Dermis blood vessel endothelial cell (primary cell): ENCODE results near the gene ARHGAP21. TPM values are rescaled to one million over a fixed set of nuclear protein-coding genes. Genes with fewer than 3 reads are reported as not detected.
"Not testable (repeated sequence)": the region's sequence is repeated elsewhere in the genome, so short reads cannot be mapped to it uniquely, and the experiment has no call there.

Experiments
- DNase-seq: peaks from one replicate; pipeline ENCODE4 v3.0.0; 2010
- total RNA-seq: library from RNA; depleted of rRNA; stranded (reverse); fragments of >200 nt; gene quantifications from 2 replicates; pipeline ENCODE4 v1.2.3, GENCODE V29; 2014

The ARHGAP21 gene
- total RNA-seq, 1 donor from 2014 or later, result 92.2 TPM

DNA sequence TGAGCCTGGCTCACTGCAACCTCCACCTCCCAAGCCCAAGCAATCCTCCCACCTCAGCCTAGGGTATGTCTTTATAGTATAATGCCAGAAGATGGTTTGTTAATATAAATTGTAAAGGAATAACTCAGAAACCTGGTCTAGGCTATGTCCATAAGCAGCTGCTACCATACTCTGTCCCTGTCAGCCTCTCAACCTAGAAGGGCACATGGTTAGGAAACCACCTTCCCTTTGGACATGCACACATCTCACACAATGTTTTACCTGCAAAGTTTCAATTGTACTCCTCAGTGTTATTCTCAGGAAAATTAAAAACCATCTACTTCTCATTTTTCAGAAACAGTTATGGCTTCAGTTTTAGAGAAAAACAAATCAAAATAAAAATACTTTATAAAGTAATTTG lies 40.1 kb downstream of the ARHGAP21 start:
- DNase-seq, result no peak

DNA sequence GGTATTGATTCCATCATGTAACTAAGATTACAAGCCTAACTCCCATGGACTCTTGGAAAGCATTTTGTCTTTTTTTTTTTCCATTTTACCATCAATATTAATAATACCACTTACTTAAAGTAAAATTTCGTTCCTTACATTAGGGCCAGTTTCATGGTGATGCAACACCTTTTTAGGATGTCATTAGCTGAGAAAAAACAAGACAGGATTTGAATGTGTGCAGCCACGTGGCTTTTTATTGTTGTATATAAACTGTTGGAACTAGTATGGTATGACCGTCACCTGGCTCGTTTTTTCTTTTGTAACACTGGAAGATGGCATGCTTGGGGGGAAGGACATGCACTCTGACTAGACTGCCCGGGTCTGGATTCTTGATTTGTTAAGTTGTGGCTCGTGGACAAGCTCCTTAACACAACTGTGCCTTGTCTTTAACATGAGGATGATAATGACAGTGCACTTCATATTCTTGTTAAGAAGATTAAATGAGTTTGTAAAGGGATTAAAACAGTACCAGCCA lies 42.1 kb downstream of the ARHGAP21 start:
- DNase-seq, result no peak

DNA sequence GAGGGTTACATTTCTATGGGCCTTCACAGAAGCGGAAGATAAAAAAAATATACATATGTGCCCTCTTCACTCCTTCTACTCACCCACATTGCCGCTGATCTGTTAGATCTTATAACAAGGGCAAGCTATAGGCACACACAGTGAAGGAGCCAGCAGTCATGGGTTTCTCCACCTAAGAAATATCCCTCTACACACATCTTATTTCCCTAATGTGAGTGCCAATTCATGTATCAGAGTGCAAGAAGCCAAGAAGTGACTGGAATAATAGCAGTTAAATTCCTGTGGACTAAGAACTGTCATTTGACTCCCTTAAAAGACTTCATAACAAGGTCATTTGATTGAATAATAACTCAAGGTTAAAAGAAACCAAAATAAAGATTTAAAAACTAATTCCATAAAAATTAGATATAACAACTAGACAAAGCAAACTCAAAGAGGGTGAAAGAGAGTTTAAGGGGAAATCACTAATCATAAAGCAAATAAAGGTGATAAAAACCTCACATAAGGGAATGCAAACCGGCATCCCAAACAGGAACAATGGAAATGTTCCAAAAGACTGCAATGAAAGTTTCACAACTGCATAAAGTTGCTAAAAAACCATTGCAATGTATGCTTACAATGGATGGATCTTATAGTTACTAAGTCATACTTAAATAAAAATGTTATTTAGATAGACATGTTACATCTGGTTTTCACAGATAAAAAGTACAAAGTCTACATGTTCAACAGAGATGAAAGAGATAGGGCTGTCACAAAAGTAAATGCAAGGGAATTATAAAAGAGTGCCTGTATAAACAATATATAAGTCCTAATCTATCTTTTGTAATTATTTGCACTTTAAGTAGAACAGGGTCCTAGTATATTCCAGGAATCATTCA lies 42.8 kb downstream of the ARHGAP21 start:
- peak; percentile 5 for DNase-seq

DNA sequence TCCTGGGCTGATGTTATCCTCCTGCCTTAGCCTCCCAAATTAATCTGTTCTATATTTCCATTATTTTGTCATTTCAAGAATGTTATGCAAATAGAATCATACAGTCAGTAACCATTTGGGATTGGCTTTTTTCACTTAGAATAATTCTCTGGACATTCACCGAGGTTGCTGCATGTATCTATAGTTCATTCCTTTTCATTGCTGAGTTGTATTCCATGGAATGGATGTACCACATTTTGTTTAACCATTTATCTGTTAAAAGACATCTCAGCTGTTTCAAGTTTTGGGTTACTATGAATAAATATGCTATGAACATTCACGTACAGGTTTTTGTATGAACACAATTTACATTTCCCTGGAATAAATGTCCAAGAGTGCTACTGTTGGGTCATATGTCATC lies 44.9 kb downstream of the ARHGAP21 start:
- no peak for DNase-seq

DNA sequence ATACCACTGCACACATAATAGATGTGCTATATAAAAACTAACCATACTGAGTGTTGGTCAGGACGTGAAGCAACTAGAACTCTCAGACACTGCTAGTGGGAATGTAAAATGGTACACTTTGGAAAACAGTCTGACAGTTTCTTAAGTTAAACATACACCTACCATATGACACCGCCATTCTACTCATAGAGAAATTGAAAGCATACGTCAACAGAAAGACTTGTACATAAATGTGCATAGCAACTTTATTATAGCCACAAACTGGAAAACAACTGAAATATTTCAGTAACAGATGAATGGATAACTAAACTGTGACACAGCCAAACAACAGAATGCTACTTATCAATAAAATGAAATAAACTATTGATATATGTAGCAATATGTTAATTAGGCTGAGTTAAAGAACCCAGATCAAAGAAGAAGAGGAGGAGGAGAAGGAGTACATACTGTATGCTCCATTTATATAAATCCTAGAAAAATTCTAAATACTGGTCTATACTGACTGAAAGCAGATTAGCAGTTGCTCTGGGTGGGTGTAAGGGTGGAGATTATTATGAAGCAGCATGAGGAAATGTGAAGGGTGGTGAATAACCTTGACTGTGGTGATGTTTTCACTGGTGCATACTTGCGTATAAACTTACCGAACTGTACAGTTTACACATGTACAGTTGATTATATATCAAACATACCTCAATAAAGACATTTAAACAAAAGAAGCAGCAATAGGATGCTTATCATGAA lies 48.6 kb downstream of the ARHGAP21 start:
- DNase-seq, result no peak

DNA sequence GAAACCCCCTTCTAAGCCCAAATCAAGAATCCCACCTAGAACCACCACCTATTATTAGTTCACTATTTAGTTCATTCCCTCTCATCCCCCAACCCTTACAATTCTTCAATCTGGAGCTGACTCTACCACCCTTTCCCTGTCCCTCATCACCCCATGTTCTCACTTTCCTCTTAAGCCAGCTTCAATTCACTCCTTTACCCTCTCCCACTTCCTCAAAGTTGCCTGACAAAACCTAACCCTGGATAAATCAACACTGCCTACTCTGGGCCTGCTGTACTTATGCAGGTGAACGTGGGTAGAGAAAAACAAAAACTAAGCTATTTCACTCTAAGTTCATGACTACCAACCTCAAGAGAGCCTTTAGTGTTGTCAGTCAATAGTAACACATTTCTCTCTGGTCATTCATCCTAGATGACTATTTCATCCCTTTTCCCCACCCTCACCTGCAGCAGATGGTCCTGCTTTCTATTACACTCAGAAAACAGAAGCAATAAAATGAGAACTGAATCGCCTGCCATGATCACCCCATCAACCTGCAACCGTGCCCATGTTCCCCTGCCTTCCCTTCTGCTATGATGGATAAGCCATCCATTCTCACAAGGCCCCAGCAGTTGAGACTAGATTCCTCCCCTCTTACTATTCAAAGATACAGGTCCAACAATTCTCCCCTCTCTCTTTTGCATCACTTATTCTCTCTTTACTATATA lies 52.6 kb downstream of the ARHGAP21 start:
- no peak for DNase-seq

DNA sequence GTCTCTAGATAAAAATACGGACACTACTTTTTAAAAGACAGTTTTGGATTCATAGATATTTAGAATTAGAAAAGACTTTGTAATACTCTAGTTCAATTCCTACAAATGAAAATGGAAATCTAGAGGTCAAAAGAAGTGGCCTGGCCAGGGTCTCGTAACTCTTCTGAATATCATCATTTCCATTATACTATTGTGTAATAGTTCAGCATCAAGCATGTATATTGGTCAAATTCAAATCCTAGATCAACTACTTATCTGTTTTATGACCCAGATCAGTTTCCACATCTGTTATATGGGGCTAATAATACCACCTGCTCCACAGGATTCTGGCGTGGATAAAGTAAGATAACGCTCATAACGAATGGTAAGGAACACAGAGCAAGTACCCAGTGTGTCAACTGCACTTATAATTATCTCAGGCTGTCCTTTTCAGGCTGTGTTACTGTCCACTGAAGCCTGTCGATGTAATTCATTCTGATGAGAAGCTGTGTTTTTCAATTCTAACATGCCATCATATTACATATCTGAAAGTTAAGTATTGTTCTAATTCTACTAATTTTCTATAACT lies 54.3 kb downstream of the ARHGAP21 start:
- DNase-seq, result no peak

DNA sequence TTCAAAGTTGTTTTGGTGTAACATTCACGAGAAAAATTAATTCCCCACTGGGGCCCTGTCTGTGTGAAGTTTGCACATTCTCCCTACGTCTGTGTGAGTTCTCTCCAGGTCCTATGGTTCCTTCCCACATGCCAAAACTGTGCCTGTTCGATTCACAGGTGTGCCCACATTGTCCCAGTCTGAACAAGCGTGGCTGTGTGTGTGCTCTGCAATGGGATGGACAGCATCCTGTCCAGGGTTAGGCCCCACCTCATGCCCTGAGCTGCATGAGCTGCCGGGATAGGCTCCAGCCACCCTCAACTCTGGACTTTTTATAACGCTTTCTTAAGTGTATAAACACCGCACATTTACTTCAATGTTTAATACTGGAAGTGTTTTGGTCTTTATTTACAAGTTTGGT lies 55.4 kb downstream of the ARHGAP21 start:
- no peak for DNase-seq

DNA sequence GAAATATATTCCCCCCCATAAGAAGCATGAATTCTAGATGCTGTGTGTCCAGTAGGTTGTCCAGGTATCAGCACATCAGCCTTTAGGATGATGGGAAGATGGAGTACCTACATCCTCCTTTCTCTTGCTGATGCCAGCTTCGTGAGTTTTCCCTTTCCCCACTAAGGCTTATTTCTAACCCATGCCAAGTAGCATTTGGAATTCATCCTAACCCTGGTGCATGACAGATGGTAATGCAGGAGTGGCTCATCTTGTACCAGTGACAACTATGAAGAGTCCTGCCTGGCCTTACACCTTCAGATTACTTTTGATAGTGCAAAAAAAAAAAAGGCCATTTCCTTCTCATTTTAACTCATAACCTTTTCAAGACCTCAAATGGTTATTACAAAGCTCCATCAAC lies 58.7 kb downstream of the ARHGAP21 start:
- no peak for DNase-seq

DNA sequence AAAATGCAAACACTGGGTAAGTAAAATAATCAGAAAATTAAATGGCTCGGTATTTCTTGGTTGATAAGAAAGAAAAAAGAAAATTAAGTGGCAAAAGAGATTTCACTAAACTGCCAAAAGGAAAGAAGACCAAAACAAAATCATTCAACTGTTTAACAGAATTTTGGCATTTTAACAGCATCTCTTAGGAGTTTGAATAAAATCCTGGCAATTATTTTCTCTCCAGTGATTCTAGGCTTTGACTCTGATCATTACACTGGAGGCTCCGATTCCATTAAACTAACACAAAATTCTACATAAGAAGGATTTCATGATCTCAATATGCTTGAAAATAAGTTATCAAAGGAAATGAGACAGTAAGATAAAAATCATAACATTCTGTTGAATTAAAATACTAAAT lies 62.3 kb downstream of the ARHGAP21 start:
- no peak for DNase-seq

DNA sequence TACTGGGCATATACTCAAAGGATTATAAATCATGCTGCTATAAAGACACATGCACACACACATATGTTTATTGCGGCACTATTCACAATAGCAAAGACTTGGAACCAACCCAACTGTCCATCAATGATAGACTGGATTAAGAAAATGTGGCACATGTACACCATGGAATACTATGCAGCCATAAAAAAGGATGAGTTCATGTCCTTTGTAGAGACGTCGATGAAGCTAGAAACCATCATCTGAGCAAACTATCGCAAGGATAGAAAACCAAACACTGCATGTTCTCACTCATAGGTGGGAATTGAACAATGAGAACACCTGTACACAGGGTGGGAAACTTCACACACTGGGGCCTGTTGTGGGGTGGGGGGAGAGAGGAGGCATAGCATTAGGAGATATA lies 65.4 kb downstream of the ARHGAP21 start:
- not testable (repeated sequence) for DNase-seq

DNA sequence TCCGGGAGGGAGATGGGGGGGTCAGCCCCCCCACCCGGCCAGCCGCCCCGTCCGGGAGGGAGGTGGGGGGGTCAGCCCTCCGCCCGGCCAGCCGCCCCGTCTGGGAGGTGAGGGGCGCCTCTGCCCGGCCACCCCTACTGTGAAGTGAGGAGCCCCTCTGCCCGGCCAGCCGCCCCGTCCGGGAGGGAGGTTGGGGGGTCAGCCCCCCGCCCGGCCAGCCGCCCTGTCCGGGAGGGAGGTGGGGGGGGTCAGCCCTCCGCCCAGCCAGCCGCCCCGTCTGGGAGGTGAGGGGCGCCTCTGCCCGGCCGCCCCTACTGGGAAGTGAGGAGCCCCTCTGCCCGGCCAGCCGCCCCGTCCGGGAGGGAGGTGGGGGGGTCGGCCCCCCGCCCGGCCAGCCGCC lies 67.4 kb downstream of the ARHGAP21 start:
- DNase-seq, result not testable (repeated sequence)

DNA sequence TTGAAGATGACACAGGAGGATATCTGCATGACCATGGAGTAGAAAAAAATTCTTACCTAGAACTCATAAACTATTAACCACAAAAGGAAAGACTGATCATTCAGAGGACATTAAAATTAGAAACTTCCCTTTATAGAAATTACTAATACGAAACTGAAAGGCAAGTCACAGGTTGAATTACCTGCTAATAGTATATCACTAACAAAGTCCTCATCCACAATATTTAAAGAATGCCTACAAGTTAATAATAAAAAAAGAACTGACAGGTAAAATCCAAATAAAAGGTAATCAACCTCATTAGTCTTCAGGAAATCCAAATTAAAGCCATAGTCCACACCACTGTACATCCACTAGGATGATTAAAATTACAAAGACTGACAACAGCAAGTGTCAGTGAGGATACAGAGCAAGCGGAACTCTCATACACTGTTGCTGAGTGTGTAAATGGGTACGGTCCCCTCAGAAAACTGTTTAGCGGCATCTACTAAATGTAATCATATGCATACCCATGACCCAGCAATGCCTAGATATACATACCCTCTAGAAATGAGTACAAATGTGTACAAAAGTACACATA lies 71.2 kb downstream of the ARHGAP21 start:
- DNase-seq, result no peak

DNA sequence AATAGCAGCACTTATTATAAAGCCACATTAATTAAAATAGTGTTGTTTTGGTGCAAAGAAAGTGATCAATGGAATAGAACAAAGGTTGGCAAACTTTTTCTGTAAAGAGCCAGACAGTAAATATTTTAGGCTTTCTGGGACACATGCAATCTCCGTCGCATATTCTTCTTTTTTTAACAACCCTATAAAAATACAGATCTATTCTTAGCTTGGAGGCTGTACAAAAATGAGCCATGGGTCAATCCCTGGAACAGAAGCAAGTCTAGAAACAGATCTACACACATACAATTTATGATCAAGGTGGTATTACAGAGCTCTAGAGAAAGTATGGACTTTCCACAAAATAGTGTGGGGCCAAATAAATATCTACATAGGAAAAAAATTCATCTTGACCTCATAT lies 71.8 kb downstream of the ARHGAP21 start:
- DNase-seq, result no peak

DNA sequence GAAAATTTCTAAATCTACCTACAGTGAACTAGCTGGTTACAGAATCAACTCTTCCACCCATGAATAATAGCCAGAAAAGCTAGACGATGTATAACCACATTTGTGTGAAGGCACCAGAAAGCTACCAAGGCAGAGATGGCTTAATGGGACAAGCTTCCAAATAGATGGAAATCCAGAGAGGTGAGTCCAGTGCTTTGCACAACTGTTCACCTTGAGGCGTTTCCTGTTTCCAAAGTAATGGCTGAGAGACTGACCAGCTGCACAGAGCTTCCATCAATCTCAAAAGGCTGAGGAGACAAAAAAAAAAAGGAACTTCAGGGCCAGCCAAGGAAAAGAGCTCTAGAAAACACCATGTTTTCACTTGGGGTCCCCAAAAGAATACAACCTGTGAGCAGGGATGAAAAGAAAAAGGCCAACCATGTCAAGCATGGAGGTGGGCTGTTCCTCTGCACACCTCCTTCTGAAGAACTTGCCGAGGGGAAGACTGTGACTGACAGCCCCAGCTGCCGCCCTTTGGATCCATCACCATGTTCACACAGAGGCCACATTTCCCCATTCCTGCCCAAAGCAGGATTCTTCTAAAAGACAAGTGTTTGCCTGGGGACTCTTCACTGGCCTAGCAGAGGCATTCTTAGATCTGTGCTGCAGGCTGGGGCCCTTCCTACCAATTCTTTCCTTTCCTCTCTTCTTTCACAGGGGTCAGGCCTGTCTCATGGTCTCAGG lies 72.9 kb downstream of the ARHGAP21 start:
- DNase-seq, result no peak

DNA sequence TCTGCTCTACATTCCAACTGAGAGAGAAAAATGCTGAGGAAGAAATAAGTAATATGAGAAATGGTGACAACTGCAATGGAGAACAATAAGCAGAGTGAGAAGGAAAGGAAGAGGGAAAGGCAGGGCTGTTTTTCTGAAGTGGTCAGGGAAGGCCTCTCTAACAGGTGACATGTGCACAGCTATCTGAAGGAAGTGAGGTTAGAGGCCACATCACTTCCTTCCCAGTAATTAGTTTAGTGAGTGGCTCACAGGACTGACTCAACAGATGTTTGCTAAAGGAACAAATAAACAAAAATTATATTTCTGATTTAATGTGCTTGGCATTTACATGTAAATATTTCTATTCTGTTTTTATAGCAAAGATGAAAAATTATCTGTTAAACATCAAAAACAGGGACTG lies 77.9 kb downstream of the ARHGAP21 start:
- peak; percentile 83 for DNase-seq

DNA sequence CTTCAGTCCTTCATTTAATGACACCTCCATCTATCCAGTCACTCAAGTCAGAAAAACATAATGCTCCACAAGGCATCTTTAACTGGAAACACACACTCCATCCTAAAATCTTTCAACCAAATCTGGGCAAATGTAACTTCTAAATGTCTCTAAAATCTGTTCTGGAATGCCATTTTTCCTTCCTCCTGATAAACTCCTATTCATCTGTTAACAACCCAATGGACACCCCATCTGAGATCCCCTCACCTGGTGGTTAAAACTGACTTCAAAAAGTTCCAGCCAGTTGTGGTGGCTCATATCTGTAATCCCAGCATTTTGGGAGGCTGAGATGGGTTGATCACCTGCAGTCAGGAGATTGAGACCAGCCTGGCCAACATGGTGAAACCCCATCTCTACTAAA lies 78.7 kb downstream of the ARHGAP21 start:
- DNase-seq, result no peak

DNA sequence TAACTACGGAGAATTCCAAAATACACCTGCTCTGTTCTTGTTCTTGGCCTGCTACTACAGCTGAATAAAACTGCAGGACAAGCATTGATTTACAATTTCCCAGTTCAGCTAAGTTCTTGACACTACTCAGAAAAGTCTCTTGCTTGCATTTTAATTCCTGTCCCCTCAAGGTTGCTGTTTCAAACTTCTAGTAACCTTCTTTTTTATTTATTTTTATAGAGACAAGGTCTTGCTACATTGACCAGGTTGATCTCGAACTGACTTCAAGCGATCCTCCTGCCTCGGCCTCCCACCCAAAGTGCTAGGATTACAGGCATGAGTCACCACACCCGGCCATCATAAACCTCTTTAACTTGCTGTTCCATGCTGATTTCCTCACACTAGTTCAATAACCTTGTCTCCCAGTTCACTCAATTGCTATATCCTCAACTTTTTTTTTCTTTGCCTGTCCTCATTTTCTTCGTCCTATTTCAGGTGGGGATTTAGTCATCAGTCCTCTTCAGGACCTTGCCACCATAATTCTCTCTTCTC lies 79.9 kb downstream of the ARHGAP21 start:
- DNase-seq, result no peak

DNA sequence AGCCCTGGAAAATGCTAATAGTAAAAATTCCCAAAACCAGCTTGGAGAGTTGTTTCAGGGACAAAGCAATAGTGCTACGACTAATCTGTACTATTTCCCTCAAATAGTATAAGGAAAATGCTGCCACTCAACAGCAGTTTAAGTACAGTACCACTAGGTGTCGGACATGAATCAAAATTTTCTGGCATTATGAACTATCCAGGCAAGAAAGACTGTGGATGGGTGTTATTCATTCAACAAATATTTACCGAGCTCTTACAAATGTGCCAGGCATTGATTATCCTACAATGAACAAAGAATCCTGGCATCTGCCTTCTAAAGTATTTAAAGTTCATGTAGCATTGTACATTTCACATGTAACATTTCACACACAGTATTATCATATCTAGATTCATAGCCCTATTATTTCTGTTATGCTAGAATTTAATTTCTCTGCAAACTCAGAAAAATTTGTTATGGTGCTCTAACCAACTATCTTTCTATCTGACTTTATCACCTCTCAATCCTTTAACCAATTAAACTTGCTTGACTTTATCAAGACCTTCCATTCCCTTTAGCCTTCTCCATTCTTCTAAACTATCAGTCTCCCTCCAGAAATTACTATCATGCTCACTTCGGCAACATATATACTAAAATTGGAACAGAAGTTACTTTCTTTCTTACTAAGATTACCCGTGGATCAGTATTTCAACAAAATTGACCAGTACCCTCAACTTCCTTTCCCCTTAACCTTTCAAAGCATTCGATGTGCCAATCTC lies 80.6 kb downstream of the ARHGAP21 start:
- peak; percentile 86 for DNase-seq

DNA sequence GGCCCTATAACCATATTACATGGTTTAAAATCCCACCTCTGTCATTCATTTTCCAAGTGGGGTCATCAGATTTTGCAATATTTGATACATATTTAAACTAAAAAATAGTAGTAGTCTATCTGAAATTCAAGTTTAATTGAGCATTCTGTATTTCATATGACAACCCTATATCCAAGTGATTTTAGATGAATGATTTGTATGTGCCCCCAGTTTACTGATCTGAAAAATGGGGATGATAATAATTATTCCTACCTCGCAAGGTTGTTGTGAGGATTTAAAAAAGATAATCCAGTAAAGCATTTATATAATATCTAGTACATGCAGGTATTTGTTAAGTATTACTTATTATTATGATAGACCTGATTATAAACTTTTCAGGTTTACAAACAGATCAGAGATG lies 84.6 kb downstream of the ARHGAP21 start:
- DNase-seq, result no peak

DNA sequence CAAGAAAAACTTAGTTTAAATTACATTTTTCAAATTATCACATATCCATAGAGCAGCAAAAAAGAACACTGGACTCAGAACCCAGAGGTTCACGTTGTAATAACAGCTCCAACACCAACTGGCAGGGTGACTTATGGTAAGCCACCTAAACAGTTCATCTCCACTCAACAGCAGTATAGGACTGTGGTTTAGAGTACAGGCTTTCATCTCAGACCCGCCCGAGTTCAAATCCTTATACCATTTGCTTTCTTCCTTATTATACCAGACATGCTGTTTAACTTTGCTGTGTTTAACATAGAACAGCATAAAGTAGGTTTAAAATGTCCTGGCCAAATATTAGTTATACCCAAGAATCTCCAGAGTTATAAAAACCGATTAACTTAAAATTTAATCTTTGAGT lies 97.9 kb downstream of the ARHGAP21 start:
- DNase-seq, result no peak
